ENCODE measurements around the gene AMACR.

- no peak for TF ChIP-seq EZH2 (IDR thresholded peaks at IDR 0.05; ENCODE audit: borderline replicate concordance, control insufficient read depth, low read depth, low read length)
- TF ChIP-seq, protein P1, sequence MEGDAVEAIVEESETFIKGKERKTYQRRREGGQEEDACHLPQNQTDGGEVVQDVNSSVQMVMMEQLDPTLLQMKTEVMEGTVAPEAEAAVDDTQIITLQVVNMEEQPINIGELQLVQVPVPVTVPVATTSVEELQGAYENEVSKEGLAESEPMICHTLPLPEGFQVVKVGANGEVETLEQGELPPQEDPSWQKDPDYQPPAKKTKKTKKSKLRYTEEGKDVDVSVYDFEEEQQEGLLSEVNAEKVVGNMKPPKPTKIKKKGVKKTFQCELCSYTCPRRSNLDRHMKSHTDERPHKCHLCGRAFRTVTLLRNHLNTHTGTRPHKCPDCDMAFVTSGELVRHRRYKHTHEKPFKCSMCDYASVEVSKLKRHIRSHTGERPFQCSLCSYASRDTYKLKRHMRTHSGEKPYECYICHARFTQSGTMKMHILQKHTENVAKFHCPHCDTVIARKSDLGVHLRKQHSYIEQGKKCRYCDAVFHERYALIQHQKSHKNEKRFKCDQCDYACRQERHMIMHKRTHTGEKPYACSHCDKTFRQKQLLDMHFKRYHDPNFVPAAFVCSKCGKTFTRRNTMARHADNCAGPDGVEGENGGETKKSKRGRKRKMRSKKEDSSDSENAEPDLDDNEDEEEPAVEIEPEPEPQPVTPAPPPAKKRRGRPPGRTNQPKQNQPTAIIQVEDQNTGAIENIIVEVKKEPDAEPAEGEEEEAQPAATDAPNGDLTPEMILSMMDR (IDR thresholded peaks at IDR 0.05 in 2 of 3, conservative IDR thresholded peaks at IDR 0.05 in 1 of 3; ENCODE audit: control insufficient read depth in 2 of 3, extremely low read depth in 1 of 3, insufficient read depth in 1 of 3, low read depth in 3 of 3, low read length in 3 of 3), result no peak
- no peak for TF ChIP-seq ATF7 (IDR thresholded peaks at IDR 0.05; ENCODE audit: low read depth)
- no peak for TF ChIP-seq ZZZ3 (IDR thresholded peaks at IDR 0.05; ENCODE audit: control insufficient read depth, insufficient read length, low read depth)
- TF ChIP-seq BHLHE40 (IDR thresholded peaks at IDR 0.05; ENCODE audit: borderline replicate concordance in 1 of 2, low read depth in 2 of 2, low read length in 1 of 2), result no peak
Measured at GRCh38 chr5:33937707-33938506, 69.9 kb downstream of the AMACR start.

Data from GM12878 (cell line).